HG03457 (cell line): ENCODE data around the gene ACD.

Source experiments
- ATAC-seq: cut with Tn5 transposase; IDR thresholded peaks from one replicate; pipeline ENCODE4 v1.9.1; 2021; ENCODE audit warnings: moderate number of reproducible peaks; ENCODE audit not compliant: unreplicated experiment

The ACD gene

DNA sequence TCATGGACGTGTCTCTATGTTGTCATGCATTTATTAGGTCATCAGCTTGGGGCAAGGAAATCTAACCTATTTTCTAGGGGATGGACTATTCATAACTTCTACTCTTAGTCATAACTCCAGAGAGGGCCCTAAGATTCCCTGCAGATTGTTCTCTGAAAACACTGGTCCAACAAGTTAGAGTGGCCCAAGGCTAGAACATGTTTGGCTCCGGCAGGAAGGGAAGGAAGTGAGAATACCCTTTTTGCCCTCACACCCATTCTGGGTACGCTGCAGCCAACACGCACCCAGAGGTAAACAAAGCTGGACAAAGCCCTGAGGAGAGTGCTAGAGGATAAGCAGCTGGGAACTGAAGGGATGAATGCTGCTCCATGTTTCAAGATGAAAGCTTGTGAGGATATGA lies 16.5 kb upstream of the ACD start:
- ATAC-seq: no peak

DNA sequence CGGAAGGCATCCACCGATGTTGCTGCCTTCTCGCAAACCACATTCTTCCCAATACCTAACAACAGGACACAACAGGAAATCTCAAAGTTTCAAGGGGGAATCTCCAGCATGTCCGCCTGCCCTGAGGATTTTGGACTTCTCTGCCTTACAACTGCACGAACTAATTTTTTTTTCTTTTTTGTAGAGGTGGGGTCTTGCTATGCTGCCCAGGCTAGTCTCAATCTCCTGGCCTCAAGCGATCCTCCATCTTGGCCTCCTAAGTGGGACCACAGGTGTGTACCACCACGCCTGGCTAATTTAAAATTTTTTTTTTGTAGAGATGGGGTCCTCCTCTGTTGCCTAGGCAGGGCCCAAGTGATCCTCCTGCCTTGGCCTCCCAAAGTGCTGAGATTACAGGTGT lies 15.9 kb upstream of the ACD start:
- no peak for ATAC-seq

DNA sequence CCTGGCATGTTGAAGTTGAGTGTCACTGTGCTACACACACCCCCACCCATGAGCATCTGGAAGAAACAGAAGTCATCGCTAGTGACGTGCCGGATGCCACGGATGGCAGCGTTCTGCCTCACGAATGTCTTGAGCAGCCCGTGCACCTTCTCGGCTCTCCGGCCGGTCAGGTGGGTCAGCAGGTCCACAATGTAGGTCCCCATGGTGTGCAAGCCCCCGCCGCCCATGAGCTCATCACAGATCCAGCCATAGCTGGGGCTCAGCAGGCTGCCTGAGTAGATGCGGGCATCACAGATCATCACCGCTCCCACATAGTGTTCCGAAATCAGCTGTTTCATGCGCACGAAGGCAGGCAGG lies 15.5 kb upstream of the ACD start:
- ATAC-seq: no peak

DNA sequence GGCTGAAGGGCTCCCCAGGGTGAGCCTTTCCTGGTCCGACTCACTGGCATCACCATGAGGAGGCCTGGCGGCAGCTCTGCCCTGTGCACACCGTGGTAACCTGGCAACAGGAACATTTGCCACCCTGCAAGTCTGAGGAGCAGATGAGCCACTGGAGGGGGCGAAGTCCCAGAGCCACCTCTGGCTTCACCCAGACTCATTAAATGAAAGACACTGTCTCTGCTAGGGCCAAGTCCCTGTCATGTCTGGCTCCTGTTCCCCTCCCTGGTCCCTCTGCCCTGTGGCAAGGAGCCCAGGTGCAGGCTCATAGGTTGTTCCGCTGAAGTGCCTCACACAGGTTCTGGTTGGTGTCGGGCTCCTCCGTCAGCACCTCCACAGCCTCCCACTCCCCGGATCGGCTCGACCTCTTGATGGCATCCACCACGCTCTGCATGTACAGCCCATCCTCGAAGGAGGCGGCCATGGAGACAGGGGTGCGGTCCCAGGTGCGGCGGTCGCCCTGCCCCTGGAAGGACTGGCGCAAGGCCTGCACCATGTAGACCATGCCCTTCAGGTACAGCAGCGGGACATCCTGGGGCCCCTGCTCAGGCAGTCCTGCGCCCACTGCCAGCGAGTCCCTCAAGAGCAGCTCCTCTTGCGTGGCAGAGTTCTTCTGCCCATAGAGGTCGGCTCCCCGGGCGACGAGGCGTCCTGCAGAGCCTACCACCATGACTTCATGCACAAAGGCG lies 15.0 kb upstream of the ACD start:
- ATAC-seq: no peak

DNA sequence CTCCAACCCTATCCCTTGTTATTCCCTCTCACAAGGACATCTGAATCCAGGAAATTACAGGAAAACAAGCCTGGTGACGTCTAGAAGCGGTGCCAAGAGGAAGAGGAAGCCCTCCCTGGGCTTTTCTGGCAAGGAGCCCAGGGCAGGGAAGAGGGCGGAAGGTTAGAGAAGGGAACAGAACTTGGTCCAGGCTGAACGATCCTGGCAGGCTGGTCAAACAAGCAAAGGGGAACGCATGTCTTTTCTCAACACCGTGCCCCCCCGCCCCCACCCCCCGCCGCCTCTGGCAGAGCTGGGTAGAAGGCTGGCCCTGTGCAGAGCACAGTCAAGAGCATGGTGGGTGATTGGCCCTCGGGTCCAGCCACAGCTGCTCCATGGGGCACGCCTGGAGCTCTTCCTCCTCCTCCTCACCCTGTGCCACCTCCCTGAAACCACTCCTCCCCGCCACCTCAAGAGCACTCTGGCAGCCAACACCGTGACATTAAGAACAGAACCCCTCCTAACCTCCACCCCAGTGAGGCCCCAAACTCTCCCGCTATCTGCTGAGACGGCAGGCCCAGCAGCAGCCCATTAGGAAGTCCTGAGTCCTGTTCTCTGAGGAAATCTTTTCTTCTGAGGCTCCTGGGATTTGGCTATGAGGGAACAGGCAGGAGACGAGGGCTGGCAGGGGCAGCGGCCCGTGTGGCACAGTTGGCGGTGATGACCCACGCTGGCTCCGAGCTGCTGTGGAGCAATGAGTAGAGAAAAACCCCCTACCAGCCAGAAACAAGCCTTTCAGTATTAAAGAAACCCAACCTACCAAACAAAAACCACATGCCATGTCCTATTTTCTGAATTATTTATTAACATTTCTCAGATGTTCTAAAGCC lies 13.9 kb upstream of the ACD start:
- ATAC-seq: no peak

DNA sequence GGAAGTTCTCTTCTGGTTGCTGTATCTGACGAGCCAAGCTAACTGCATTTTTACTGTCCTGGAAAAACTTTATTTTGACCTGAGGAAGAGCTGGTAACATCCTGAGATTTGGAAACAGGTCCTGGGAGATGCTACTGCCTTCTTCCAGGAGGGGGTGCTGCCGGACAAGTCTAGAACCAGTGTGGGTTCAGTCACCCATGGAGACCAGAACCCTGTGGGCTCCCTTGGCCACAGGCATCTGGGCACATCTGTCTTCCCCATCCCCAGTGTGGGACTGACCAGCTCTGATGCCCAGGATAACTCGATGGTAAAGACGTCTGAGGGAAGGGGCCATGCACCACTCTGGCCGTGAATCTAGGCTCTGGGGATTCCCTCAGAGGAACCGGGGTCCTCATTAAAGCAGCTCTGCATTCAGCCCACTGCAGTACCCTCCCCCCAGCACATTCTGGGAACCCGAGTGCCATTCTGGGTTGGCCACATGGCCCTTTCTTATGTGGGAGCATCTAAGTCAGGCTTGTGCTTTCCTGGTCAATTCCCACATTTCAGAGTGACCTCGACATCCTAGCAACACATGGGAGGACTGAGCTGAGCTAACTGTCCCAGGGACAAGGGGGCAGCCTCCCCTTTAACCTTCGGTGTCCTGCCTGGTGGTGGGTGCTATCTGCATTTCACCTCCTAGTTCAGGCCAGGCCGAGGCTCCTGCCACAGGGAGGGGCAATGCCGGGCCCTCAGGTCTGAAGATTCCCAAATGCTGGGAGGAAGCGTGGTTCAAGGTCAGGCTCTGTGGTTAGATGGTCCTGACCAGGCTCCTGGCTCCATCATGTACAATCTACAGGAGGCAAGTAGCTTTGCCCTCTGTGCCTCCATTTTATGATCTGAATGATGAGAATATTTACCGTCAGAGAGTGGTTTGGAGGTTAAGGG lies 12.9 kb upstream of the ACD start:
- ATAC-seq: no peak

DNA sequence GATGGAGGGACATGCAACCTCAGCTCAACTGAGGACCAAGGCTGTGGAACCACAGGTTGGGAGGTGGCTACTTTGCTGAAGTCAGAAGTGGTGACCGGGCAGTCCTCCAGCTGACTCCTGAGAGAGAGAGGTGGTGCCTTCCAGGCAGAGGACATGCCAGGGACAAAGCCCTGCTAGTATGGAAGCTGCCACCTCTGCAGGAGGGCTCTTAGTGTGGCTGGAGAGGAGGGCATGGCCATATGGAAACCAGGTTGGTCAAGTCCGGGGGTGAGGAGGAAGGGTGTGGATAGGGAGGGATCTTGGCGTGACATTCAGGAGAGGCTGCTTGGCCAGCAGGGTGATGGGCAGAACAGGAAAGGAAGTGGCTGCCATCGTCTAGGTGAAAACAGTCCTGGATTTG lies 12.2 kb upstream of the ACD start:
- ATAC-seq: no peak

DNA sequence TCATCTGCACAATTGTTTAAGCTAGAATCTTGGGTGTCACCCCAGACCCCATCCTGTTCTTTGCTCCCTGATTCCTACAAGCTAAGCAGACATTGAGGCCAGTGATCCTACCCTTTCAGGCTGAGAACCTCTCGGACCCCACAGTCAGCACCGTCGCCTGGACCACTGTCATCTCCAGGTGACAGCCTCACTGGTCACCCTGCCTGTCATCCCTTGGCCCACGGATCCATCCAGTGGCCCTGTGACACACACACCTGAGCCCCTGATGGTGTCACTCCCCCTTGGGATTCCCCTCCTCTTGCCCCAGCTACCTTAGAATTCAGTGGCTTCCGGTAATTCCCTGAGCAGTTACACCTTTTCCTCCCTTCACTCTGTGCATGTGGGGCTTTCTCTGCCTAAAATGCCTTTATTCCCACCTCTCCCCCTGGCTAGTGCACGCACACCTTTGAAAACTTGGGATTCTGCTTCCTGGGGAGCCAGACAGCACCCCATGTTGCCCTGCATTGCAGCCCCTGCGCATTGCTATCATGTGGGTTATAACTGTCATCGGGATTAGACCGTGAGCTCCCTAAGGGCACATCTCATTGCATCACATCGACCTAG lies 9.5 kb upstream of the ACD start:
- ATAC-seq: no peak

DNA sequence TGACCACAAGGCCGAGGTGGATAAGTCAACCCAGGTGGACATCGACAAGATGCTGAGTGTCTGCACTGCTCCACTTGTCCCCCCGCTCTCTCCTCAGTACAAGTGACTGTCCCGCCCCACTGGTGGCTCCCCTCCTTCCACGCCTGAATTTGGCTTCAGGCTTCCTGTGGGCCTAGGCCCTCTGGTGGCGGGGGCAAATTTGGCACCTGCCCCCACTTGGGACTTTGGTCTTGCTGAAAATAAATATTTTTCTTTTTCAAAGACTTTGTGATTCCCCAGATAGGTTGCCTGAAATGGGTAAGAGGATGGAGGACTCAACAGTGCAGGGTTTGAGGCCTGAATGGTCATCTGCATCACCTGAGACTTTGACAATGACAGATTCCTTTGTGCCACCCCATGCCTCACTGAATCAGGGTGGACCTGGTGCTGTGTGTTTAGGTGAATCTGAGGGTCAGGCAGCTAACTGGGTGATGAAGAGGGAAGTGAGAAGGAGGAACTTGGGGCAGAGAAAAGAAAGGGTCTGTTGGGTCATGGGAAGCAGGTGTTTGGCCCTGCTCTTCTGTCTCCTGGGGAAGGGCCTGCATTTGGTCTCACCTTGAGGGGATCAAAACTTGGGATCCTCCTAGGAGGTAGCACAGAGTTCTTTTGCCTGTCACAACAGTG lies 8.6 kb upstream of the ACD start:
- no peak for ATAC-seq

DNA sequence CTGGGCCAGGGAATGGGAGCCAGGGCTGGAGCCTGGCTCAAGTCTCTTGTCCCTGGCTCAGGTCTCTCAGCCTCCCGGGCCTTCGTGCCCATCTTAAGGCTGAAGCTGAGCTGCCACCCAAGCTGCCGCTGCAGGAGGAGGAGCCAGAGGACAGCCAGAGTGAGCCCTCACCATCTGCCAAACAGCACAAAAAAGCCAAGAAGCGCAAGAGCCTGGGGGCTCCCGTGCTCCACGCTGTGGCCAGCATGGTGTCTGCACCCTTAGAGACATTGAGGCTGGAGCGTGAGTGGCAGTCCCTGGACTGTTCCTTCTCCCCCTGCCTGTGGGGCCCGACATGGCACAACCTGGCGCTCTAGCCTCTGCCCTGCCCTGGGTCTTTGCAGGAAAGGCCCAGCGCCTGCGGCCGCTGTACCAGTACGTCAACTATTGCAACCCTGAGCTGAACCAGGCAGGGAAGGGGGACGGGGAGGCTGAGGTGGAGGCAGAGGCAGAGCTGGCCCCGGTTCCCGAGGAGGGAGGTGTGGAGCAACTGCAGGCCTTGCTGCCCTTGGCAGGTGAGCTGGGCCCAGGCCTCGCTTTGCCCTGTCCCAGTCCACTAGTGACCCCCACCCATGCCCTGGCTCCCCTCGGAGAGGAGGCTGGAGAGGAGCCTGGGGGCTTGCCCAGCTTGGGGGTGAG lies 7.9 kb upstream of the ACD start:
- ATAC-seq: no peak

DNA sequence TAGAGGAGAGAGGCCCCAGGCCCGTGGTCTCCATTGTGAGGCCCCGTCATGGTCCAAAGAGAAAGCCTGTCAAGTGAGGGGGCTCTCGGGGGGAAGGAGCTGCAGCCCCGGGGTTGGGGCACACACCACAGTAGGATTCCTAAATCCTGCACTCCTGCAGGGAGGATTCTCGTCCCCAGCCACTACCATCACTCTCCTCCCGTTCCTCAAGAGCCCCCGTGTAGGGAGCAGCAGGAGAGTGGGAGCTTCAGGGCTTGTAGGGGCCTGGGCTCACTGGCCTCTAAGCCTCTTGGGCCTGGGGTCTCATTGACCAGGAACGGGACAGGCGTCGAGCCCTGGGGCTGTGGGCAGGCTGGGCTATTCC lies 7.4 kb upstream of the ACD start:
- no peak for ATAC-seq

DNA sequence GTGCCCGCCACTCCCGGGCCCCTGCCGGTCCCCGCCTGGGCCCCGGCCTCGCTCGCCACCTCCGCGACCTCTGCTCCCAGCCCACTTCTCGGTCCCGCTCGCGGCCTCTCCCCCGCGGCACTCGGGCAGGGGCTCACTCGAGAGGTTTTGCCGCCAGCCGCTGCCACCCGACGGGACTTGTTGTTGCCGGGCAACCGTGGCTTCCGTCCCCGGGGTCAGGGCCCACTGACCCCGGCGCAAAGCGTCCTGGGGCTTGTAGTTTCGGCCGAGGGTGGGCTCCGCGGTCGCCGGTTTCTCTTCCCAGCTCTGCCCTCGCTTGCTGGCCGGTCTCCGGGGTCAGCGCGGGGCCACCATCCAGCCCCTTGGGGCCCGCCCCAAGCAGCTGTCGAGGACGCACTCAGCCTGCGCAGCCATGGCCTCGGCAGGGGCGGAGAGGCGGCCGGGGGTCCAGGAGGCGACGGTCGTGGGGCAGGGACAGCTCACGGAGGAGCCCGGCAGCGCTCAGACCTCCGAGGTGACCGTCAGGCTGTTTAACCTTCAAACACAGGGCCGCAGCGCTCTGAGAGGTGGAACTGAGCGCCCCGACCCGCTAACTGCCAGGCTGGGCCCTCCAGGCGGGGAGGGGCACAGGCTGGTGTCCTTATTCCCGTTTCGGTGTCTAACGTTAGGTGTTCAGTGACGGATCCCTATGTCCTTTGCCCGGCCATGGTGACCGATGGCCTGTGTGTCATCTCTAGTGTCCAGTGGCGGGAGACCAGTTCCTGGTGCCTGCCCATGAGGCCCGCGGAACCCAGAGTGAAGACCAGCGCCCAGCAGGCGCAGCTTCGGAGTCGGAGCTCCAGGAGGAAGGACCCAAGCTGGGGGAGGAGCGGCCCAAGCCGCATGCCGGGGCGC lies 6.7 kb upstream of the ACD start, which contains the start of the genes C16orf86 and ENKD1:
Gene C16orf86, plus strand, starts transcription at position 256 of the 894 bp plus-strand sequence. Its CDS starts 157 bp downstream, at position 413.
Gene ENKD1, minus strand, starts transcription at position 192 of the 894 bp plus-strand sequence. CDS start 308 bp downstream, outside the sequence.
- no peak for ATAC-seq

DNA sequence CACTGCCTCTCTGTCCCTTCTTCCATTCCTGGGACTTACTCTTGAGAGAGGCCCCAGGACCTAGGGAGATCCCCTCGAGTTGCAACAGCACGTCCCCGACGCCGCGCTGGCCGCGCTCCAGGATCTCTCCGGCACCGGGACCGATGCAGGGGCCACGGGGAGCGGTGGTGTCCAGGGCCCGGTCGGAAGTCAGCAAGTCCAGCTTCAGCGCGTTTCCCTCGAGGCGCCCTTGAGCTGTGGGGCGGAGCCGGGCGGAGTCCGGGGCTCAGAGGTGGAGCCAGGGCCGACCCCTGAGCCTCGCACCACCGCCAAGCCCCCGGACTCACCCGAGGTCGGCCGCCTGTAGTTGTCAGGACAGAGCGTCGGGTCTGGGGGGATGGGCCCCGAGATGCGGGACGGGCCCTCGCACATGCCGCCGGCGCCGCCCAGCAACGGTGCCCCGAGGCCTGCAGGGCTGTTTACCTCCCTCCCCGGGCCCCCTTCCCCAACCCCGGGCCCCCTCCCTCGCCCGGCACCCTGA lies 6.0 kb upstream of the ACD start:
- no peak for ATAC-seq

DNA sequence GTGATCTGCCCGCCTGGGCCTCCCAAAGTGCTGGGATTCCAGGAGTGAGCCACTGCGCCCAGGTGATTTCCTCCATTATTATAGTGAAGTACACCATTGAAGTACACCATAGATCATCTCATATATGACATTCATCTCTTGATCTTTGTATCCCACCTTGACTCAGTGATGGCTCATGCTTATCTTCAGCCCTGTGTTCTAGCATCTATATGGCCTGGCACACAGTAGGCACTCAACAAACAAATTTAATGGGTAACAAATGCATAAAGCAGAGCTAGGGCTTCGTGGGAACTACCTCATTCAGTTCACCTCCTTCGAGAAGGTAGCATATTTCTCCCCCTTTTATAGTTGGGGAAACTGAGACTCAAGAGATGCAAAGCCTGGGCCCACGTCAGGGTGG lies 5.5 kb upstream of the ACD start:
- ATAC-seq: no peak

DNA sequence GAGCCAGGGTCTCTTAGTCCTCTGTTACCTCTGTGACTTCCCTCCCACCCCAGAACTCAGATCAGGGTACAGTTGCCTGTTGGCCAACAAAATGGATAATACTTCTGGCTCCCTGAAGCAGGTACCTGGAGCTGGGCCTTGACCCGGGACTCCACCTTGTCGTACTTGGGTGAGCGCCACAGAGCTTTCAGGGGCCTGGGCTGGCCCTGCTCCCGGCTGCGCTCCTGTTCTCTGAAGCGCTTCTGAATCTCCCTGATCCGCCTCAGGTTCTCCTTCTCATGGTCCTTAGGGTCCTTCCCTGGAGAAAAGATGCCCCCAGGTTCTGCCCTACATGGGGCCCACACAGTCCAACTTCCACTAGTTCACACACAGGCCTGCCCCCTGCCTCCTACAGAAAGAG lies 4.8 kb upstream of the ACD start:
- no peak for ATAC-seq

DNA sequence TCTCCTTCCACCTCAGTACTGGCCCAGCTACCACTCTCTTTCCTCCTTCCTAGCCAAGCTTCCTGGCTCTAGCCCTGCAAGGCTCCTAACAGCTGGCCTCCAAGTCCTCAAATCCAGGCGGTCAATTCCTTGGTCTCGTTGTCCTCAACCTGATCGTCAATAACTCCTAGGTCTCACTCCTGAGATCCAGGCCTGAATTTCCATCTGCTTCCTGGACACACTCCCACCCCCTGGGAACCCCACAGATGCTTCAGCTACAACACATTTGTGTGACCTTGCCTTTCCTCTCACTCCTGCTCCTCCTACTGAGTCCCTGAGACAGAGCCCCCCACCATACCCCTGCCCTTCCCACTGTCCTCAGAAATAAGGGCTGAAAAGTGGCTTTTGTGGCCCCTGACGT lies 4.2 kb upstream of the ACD start:
- no peak for ATAC-seq

DNA sequence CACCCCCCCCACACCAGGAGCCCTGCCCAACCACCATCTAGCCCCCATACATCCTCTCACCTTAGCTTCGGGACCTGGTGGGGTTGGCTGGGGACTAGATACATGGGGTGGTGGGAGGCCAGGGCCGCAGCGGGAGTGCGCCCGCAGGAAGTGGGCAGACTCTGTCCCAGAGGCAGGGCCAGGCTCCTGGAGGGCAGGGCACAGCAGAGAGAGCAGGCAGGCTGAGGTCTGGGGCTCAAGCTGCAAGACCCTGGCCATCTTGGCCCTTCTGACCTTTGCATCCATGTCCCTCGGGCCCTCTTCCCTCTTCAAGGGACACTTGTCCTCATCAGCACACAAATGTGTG lies 3.8 kb upstream of the ACD start:
- ATAC-seq: no peak

DNA sequence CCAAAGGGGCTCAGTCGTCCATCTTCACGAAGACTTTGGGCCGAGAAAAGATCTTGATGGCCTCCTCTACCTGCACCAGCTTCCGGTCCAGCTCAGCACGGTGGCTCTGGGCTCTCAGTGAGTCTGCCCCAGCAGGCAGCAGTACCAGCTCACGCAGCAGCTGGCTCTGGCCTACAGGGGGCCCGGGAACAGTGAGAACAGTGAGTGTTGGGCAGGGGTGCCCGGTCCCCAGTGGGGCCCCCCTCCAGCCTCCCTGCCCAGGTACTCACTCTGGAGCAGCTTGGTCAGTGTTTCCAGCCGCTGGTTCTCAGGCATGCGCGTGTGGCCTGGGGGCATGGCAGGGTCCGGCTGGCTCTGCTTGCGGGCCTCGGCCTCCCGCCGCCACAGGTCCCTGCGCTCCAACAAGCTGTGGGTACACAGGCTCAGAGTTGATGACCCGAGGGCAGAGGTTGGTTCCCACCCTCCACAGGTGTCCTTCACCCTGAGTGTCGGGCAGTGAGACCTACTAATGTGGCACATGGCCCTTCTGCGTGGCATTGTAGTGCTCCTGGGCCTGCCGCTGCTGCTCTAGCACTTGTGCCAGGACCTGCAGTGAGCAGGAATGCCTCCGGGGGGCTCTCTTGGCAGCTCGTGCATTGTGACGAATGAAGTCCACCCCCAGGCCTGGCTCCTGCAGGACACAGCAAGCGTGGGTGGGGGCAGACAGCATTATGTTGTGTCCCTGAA lies 3.3 kb upstream of the ACD start:
- no peak for ATAC-seq
